Immature natural killer cell (primary cell): ENCODE data around the gene KMT2B. TPM values are rescaled to one million over a fixed set of nuclear protein-coding genes. Genes with fewer than 3 reads are reported as not detected.
A peak's percentile ranks its signal among the peaks of the same experiment; 100 is the strongest.

ENCODE experiments used
- DNase-seq, 3 donors: peaks; one replicate each; pipeline ENCODE4 v3.0.0; 2022; ENCODE audit warnings: mixed read lengths in 1 of 3
- H3K27ac Mint-ChIP-seq, 6 donors: one replicate each; pipeline ENCODE4 v1.8.0; 2020; ENCODE audit warnings: mixed read lengths in 6 of 6, mild to moderate bottlenecking in 5 of 6, inconsistent platforms in 4 of 6, moderate library complexity in 3 of 6
- H3K27me3 Mint-ChIP-seq, 3 donors: one replicate each; pipeline ENCODE4 v1.8.0; 2020 to 2021; ENCODE audit warnings: low read depth in 3 of 3, mild to moderate bottlenecking in 3 of 3, mixed read lengths in 3 of 3, moderate library complexity in 3 of 3, inconsistent platforms in 1 of 3
- H3K36me3 Mint-ChIP-seq, 3 donors: one replicate each; pipeline ENCODE4 v1.8.0; 2020; ENCODE audit warnings: mixed read lengths in 3 of 3, inconsistent platforms in 2 of 3, mild to moderate bottlenecking in 2 of 3
- H3K4me1 Mint-ChIP-seq, 2 donors: one replicate each; pipeline ENCODE4 v1.8.0; 2020; ENCODE audit warnings: inconsistent platforms in 2 of 2, mild to moderate bottlenecking in 2 of 2, mixed read lengths in 2 of 2, moderate library complexity in 1 of 2
- H3K4me3 Mint-ChIP-seq, 5 donors: one replicate each; pipeline ENCODE4 v1.8.0; 2020; ENCODE audit warnings: mild to moderate bottlenecking in 5 of 5, mixed read lengths in 5 of 5, inconsistent platforms in 3 of 5, moderate library complexity in 3 of 5
- H3K9me3 Mint-ChIP-seq, 6 donors: one replicate each; pipeline ENCODE4 v1.8.0; 2020; ENCODE audit warnings: mild to moderate bottlenecking in 6 of 6, mixed read lengths in 6 of 6, inconsistent platforms in 4 of 6, moderate library complexity in 3 of 6
- polyA plus RNA-seq, 3 donors: library from polyadenylated mRNA; unstranded; fragments of 300-500 nt; fragmentation: Illumina TruSeq; gene quantifications; one replicate each; pipeline ENCODE4 v1.2.3, GENCODE V29; 2021

The KMT2B gene
- polyA plus RNA-seq, 3 donors from 2014 or later = 0.30 to 1.8 TPM; not detected in 1

DNA sequence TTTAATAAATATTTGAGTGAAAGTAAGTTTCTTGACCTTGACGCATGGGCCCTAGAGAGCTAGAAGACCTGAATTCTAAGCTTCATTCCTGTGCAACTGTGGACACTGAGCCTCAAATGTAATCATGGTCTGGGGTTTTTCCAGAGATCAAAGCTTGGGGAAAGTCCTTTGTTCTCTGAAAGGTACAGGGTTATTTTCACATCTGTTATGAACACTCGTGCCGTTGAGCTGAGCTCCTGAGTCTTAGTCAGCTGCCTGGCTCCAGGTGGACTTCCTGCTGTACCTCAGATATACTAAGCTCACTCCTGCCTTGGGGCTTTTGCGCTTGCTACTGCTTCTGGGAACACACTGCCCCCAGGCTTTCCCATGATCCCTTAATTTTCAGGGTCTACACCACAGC, 21.0 kb upstream of the KMT2B start:
- H3K27me3 Mint-ChIP-seq = peaks cover 0 to 3% (median 1%) of the 10 kb centered on the region in 3 donors
- H3K4me1 Mint-ChIP-seq = no peaks in the 10 kb centered on the region
- no peak for DNase-seq
- H3K9me3 Mint-ChIP-seq = no peaks in the 10 kb centered on the region
- H3K27ac Mint-ChIP-seq = no peak overlapping the region
- H3K4me3 Mint-ChIP-seq = no peak overlapping the region
- H3K36me3 Mint-ChIP-seq = no peaks in the 10 kb centered on the region

DNA sequence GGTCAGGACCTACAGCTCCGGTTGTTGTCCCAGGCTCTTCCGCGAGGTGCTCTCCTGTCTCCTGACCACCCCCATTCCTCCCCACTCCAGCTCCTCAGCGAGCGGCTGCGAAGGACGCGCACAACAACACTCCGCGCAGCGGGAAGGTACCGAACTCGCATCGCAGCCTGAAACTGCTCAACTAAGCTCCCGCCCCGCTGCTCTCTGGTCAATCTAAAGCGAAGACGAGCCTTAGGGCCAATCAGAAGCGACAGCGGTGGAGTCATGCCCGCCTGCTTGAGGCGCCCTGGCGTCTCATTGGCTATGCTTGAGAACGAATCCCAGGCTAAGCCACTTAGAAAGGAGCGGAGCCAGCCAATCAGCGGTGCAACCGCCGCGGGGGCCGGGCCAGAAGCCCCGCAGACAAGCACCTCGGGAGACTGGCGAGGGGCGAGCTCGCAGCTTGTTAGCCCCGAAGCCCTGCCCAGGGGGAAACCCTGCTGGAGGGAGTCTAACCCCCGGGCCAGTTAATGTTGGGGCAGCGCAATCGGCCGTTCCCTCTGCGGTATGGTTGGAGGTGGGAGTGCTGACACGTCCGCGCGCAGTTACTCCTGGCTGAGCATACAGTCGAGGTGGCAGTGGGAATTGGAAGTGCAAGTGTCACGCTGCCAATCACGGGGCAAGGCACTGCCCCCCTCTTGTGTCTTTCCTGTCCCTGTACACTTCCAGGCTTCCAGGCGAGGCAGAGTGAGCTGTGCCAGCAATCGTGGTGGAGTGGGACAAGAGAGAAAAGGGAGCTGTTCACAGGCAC, 15.4 kb upstream of the KMT2B start:
- Mint-ChIP-seq H3K4me3 (peak overlapping the region; percentile 94 to 99 (median 96)), H3K36me3 (no peaks in the 10 kb centered on the region), H3K27ac (peak overlapping the region; percentile 35 to 91 (median 84)), H3K4me1 (peaks cover 5 to 9% of the 10 kb centered on the region in 2 donors), H3K9me3 (no peaks in the 10 kb centered on the region), H3K27me3 (peaks cover 0 to 9% (median 2%) of the 10 kb centered on the region in 3 donors)
- peak; percentile 86 to 89 (median 87) for DNase-seq

DNA sequence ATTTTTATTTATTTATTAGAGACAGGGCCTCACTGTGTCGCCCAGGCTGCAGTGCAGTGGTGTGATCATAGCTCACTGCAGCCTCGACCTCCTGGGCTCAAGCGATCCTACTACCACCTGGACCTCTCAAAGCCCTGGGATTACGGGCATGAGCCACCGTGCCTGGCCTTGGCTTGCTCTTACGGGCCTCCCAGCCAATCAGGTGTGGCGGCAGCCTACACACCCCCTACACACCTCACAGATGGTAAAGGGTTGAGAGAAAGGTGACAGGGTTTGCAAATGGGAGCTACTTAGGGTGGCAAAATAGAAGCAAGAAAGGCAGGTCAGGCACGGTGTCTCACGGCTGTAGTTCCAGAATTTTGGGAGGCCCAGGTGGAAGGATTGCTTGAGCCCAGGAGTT, 14.5 kb upstream of the KMT2B start:
- H3K36me3 Mint-ChIP-seq = no peaks in the 10 kb centered on the region
- H3K27me3 Mint-ChIP-seq = peaks cover 2 to 9% (median 2%) of the 10 kb centered on the region in 3 donors
- H3K4me3 Mint-ChIP-seq = peak overlapping the region in 1 of 5 donors; percentile 96
- no peak for DNase-seq
- H3K4me1 Mint-ChIP-seq = peaks cover 5 to 9% of the 10 kb centered on the region in 2 donors
- H3K9me3 Mint-ChIP-seq = no peaks in the 10 kb centered on the region
- H3K27ac Mint-ChIP-seq = no peak overlapping the region

DNA sequence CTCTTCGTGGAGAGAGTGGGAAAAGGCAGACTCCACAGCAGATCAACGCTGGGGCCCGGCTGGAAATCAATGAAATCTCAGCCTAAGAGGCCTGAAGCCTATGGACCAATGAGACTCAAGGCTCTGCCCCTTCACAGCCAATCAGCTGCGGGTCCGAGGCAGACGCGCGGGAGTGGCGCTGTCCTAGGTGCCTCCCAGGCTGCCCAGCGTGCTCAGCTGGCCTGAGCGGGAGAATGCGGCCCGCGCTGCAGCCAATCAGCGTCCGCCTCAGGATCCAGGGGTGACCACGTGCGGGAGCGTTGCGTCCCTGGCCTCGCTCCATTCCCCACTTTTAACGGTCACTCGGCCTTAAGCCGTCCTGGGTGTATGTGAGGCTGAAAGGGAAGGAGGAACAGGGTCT, 13.6 kb upstream of the KMT2B start, which contains the start of gene ZBTB32:
Gene ZBTB32 (plus strand): TSS at position 341 of the 400 bp plus-strand sequence. CDS start 10,069 bp downstream, outside the sequence.
- DNase-seq = no peak
- no peak within 1 kb of the TSS for H3K27ac Mint-ChIP-seq
- peaks cover 5 to 9% of the 10 kb centered on the region in 2 donors for H3K4me1 Mint-ChIP-seq
- no peak within 1 kb of the TSS for H3K4me3 Mint-ChIP-seq
- no peaks in the 10 kb centered on the region for H3K9me3 Mint-ChIP-seq
- no peaks in the 10 kb centered on the region for H3K36me3 Mint-ChIP-seq
- H3K27me3 Mint-ChIP-seq = peaks cover 2 to 9% (median 2%) of the 10 kb centered on the region in 3 donors

DNA sequence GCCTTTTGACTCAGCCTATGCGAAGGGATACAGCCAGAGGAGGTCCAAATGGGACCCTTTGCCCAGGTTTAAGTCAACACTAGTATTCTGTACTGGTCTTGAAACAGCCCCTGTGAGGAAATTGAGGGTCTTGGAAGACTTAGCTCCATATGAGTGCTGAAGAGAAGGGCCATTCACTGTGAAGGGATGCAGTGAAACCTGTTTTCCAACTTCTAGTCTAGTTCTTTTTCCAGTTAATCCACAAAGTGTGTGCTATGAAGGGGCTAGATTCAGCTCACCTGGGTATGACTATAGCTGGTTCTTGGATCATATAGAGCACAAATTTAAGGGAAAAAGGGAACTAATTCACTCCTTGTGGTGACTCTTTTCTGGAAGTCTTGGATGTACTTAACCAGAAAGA, 9.4 kb upstream of the KMT2B start:
- Mint-ChIP-seq H3K36me3 (no peaks in the 10 kb centered on the region), H3K27ac (no peak overlapping the region), H3K27me3 (peaks cover 2 to 4% (median 3%) of the 10 kb centered on the region in 3 donors), H3K4me3 (no peak overlapping the region), H3K9me3 (no peaks in the 10 kb centered on the region), H3K4me1 (no peaks in the 10 kb centered on the region)
- DNase-seq = no peak

DNA sequence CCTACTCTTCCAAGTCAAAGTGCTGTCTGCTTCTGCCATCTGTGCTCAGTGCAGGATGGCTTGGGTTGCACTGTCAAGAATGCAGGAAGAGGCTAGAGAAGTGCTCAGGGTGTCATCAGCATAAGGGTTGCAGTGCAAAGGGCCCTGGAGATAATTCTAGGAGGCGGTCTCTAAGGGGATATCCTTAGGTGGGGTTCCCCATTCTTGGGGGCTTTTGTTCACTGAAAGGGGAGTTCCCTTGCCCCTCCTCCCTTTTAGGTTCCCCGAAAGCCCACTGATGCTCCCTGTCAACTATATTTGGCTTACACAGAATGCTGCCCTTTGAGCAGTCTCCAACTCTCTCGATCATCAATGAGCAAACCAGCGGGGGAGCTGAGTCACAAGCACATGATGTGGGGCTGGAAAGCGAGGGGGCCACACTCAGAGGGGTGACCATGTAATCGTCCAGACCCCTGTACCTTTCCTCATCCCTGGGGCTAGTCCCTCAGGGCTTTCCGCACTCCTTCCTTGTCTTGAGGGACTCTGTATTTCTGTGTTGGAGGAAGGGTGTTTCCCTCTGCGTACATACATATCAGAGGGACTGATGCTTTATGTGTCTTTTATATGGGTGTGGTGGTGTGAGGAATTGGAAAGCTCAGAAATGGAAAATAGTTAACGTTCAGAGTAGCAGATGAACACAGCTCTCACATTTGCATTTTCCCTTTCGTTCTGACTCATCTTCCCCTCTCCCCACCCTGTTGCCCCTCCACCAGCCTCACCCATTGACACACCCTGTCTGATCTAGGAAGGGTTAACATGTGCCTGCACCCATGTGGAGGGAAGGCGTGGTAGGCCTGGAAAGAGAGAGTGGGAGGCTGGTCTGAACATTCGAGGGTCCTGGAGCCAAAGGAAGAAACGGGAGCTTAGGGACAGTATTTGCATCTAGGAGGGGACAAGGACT, 6.7 kb upstream of the KMT2B start:
- Mint-ChIP-seq H3K27ac (peak overlapping the region in 1 of 6 donors; percentile 60), H3K9me3 (no peaks in the 10 kb centered on the region), H3K4me3 (no peak overlapping the region), H3K27me3 (peaks cover 3 to 4% (median 4%) of the 10 kb centered on the region in 3 donors), H3K36me3 (no peaks in the 10 kb centered on the region), H3K4me1 (peaks cover 3 to 6% of the 10 kb centered on the region in 2 donors)
- DNase-seq = no peak

DNA sequence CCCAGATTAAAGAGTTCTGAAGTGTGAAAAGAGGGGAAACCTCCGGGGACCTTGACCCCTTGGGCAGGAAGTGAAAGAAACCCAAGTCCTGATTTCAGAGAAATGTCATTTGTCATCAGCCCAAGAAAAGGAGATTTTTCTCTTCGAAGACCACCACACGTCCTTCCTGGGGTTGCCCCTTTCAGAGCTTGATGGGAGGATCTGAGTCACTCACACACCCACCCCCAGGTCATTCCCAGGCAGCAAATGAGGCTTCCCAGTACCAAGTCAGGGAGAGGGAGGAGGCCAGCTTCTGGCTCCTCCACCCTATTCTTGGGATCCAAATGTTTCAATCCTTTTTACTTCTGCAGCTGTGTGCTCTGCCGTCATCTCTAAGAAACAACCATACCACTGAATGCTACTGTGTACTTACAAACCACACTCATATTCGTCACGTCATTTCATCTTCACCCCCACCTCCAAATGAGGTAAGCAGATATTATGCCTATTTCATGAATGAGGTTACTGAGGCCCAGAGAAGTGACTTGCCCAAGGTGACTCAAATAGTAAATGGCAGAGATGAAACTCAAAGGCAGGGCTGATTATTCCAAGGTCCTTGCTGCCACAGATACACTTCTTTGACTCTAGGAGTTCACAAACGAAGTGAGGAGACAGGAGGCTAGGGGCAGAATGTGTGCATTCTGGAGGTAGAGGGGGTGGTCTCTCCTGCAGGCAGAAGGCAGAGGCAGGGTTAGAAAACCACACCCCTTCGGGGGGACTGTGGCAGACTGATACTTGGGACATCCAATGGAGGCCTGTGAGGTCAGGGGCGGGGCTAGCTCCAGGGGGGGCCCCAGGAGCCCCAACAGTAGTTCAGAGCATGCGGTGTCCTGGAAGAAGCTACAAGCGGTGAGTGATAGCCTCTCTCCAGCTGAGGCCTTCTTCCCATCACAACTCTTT, 5.0 kb upstream of the KMT2B start:
- H3K27ac Mint-ChIP-seq = peak overlapping the region in 2 of 6 donors; percentile 73 to 78

DNA sequence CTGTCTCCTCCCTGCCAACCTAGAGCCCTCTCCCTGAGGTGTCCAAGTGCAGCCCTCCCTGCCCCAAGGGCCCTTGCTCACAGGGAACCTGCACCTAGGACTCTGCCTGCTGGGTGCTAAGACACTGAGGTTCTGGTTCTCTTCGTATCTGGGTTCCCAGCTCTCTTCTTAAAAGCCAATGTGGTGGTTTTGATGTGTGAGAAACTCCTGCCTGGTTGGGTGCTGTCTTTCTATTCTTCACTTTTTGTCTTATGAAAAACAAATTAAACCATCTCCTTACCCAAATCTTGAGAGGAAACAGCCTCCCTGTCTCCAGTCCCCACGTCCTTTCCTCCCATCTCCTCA, 4.3 kb upstream of the KMT2B start:
- H3K27ac Mint-ChIP-seq = peak overlapping the region in 2 of 6 donors; percentile 31 to 40
- H3K4me3 Mint-ChIP-seq = no peak overlapping the region
- H3K36me3 Mint-ChIP-seq = no peaks in the 10 kb centered on the region
- DNase-seq = no peak
- H3K4me1 Mint-ChIP-seq = peaks cover 13 to 16% of the 10 kb centered on the region in 2 donors
- peaks cover 2 to 3% (median 3%) of the 10 kb centered on the region in 3 donors for H3K27me3 Mint-ChIP-seq
- H3K9me3 Mint-ChIP-seq = no peaks in the 10 kb centered on the region

More for the DNA sequence above, 5.0 kb upstream of the KMT2B start:
- peak overlapping the region in 1 of 5 donors; percentile 1 for H3K4me3 Mint-ChIP-seq
- DNase-seq = peak in 1 of 3 donors; percentile 38
- no peaks in the 10 kb centered on the region for H3K9me3 Mint-ChIP-seq
- peaks cover 2 to 3% (median 3%) of the 10 kb centered on the region in 3 donors for H3K27me3 Mint-ChIP-seq
- H3K36me3 Mint-ChIP-seq = no peaks in the 10 kb centered on the region
- peaks cover 12 to 15% of the 10 kb centered on the region in 2 donors for H3K4me1 Mint-ChIP-seq

DNA sequence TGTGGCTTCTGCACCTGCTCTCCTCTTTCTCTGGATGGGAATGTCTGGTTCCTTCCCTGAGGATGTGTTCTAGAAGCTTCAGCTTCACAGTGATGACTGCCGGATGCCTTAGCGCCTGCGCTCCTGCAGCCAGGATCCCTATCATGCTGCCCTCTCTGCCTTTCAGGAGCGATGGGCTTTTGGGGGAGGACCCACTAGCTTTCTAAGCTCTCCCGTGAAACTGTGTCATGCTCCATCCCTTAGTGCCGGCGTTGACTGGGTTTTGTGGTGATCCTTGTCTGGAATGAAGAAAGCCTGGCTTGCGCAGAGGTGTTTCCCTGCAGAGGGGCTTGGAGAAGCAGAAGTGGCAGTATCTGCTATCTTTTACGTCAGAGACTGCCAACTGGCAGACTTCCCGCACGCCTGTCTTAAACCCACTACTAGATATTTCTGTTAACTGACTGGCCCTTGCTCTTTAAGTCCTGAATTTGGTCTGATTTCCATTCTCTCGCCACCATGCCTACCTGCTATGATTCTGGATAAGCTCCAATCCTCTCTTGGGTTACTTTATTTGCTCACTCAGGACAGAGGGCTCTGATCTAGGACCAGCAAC, 3.8 kb upstream of the KMT2B start:
- H3K27ac Mint-ChIP-seq = peak overlapping the region in 1 of 6 donors; percentile 31
- H3K4me3 Mint-ChIP-seq = no peak overlapping the region
- peaks cover 18 to 20% of the 10 kb centered on the region in 2 donors for H3K4me1 Mint-ChIP-seq
- no peaks in the 10 kb centered on the region for H3K9me3 Mint-ChIP-seq
- no peak for DNase-seq
- peaks cover 3 to 5% (median 3%) of the 10 kb centered on the region in 3 donors for H3K27me3 Mint-ChIP-seq
- no peaks in the 10 kb centered on the region for H3K36me3 Mint-ChIP-seq

DNA sequence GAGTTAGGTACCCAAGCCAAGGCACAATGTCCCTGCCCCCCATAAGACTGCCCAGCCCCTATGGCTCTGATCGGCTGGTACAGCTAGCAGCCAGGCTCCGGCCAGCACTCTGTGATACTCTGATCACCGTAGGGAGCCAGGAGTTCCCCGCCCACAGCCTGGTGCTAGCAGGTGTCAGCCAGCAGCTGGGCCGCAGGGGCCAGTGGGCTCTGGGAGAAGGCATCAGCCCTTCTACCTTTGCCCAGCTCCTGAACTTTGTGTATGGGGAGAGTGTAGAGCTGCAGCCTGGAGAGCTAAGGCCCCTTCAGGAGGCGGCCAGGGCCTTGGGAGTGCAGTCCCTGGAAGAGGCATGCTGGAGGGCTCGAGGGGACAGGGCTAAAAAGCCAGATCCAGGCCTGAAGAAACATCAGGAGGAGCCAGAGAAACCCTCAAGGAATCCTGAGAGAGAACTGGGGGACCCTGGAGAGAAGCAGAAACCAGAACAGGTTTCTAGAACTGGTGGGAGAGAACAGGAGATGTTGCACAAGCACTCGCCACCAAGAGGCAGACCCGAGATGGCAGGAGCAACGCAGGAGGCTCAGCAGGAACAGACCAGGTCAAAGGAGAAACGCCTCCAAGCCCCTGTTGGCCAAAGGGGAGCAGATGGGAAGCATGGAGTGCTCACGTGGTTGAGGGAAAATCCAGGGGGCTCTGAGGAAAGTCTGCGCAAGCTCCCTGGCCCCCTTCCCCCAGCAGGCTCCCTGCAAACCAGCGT, 3.0 kb upstream of the KMT2B start:
- no peaks in the 10 kb centered on the region for H3K9me3 Mint-ChIP-seq
- H3K36me3 Mint-ChIP-seq = no peaks in the 10 kb centered on the region
- H3K27ac Mint-ChIP-seq = peak overlapping the region in 2 of 6 donors; percentile 42 to 55
- H3K4me3 Mint-ChIP-seq = peak overlapping the region in 4 of 5 donors; percentile 27 to 44 (median 36)
- peaks cover 26% of the 10 kb centered on the region in 2 donors for H3K4me1 Mint-ChIP-seq
- peaks cover 3 to 5% (median 3%) of the 10 kb centered on the region in 3 donors for H3K27me3 Mint-ChIP-seq
- no peak for DNase-seq

DNA sequence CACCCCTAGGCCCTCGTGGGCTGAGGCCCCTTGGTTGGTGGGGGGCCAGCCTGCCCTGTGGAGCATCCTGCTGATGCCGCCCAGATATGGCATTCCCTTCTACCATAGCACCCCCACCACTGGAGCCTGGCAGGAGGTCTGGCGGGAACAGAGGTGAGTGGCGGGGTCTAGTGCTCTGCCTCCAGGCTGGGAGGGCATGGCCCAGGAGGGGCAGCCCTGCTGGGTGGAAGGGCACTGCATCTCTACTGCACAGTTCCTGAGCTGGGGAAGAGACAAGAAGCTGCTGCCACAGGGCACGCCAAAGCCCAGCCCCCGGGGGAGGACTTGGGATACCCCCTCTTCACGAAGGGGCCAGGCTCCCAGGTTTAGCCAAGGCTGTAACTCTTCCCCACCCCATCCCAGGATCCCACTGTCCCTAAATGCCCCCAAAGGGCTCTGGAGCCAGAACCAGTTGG, 2.4 kb upstream of the KMT2B start:
- Mint-ChIP-seq H3K4me3 (no peak overlapping the region), H3K36me3 (peaks cover 0 to 3% (median 0%) of the 10 kb centered on the region in 3 donors), H3K27ac (peak overlapping the region in 1 of 6 donors; percentile 55)

More for the DNA sequence above, 2.4 kb upstream of the KMT2B start:
- Mint-ChIP-seq H3K4me1 (peaks cover 29 to 31% of the 10 kb centered on the region in 2 donors), H3K27me3 (peaks cover 3 to 5% (median 3%) of the 10 kb centered on the region in 3 donors), H3K9me3 (no peaks in the 10 kb centered on the region)
- no peak for DNase-seq
